PC-9 (cell line): ENCODE results near the gene ANKS6.

Experiments used
- EZH2 ChIP-seq: fragments of 200-600 bp; sonication (generic); IDR thresholded peaks from 2 replicates; pipeline ENCODE4 v1.8.0; 2017; ENCODE audit warnings: antibody characterized with exemption, low read depth
- TF ChIP-seq, protein P1 (sequence below): fragments of 200-600 bp; sonication (generic); conservative IDR thresholded peaks from 2 replicates; pipeline ENCODE4 v1.6.1; 2017; ENCODE audit warnings: mixed run types, antibody characterized with exemption, mild to moderate bottlenecking, moderate library complexity

DNA sequence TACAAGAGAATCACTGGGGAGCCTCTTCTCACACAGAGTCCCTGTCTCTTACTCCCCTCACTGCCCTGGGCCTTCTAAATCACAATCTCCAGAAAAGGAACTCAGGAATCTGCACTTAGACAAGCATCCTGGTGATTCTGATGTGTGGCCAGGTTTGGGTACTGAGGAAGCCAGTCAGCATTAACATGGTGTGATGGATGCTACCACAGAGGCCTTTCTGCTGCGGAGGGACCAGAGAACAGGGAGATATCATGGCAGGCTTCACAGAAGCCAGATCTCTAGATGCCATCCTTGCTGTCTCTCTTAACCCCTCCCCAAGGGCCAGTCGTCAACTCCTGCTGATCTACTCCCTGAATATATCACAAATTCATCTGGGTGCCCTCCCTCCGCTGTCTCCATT, 1.6 kb downstream of the ANKS6 start:
- TF ChIP-seq, protein P1, sequence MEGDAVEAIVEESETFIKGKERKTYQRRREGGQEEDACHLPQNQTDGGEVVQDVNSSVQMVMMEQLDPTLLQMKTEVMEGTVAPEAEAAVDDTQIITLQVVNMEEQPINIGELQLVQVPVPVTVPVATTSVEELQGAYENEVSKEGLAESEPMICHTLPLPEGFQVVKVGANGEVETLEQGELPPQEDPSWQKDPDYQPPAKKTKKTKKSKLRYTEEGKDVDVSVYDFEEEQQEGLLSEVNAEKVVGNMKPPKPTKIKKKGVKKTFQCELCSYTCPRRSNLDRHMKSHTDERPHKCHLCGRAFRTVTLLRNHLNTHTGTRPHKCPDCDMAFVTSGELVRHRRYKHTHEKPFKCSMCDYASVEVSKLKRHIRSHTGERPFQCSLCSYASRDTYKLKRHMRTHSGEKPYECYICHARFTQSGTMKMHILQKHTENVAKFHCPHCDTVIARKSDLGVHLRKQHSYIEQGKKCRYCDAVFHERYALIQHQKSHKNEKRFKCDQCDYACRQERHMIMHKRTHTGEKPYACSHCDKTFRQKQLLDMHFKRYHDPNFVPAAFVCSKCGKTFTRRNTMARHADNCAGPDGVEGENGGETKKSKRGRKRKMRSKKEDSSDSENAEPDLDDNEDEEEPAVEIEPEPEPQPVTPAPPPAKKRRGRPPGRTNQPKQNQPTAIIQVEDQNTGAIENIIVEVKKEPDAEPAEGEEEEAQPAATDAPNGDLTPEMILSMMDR, result no peak
- TF ChIP-seq EZH2, result no peak
